GM21526 (cell line): Measurements from ENCODE around the gene KIR3DL3.
"Not testable (repeated sequence)": the region's sequence is repeated elsewhere in the genome, so short reads cannot be mapped to it uniquely, and the experiment has no call there.

Source experiments
- ATAC-seq: cut with Tn5 transposase; IDR thresholded peaks from one replicate; pipeline ENCODE4 v1.9.1; 2021; ENCODE audit warnings: moderate library complexity; ENCODE audit not compliant: unreplicated experiment, low FRiP score

Gene KIR3DL3

GRCh38 chr19:54775830-54776229 is 51.6 kb downstream of the KIR3DL3 start:
- not testable (repeated sequence) for ATAC-seq

DNA sequence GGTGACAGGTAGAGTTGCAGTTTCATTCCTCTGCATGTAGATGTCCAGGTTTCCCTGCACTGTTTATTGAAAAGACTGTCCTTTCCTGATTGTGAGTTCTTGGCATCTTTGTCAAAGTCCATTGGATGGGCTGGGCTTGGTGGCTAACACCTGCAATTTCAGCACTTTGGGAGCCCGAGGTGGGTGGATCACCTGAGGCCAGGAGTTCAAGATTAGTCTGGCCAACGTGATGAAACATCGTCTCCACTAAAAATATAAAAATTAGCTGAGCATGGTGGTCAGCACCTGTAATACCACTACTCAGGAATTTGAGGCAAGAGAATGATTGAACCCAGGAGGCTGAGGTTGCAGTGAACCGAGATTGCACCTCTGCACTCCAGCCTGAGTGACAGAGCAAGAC is 53.6 kb downstream of the KIR3DL3 start:
- not testable (repeated sequence) for ATAC-seq

GRCh38 chr19:54778896-54779295 is 54.7 kb downstream of the KIR3DL3 start:
- not testable (repeated sequence) for ATAC-seq

DNA sequence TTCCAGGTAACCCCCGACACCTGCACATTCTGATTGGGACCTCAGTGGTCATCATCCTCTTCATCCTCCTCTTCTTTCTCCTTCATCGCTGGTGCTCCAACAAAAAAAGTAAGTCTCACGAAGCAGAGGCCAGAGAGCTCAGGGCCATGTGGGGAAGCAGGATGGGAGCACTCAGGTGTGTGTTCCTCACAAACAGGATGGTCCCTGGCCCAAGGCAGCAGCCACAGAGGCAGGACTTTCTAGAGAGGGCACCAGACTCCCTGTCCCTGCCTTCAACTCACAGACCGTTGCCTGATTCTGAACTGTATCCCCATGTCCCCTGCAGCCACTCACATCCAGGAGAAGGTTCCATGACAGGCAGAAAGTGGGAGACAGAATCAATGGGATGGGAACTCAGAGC is 58.7 kb downstream of the KIR3DL3 start:
- not testable (repeated sequence) for ATAC-seq
